Measurements from ENCODE around the gene PDE6A.

- TF ChIP-seq MAX (IDR thresholded peaks at IDR 0.05): no peak
- no peak for TF ChIP-seq FOXJ3 (CRISPR knock-in tag; IDR thresholded peaks at IDR 0.05; ENCODE audit: borderline replicate concordance)
- no peak for TF ChIP-seq STAT5B (CRISPR knock-in tag; IDR thresholded peaks at IDR 0.05)
- no peak for TF ChIP-seq POLR2G (IDR thresholded peaks at IDR 0.05; ENCODE audit: low read depth, low read length)
- TF ChIP-seq ZSCAN9 (CRISPR knock-in tag; IDR thresholded peaks at IDR 0.05; ENCODE audit: borderline replicate concordance): no peak
- TF ChIP-seq YY1 (IDR thresholded peaks at IDR 0.05; ENCODE audit: insufficient read depth, insufficient replicate concordance, low read depth, low read length): no peak
- TF ChIP-seq RBAK (CRISPR knock-in tag; IDR thresholded peaks at IDR 0.05): no peak
- TF ChIP-seq PLSCR1 (CRISPR knock-in tag; IDR thresholded peaks at IDR 0.05; ENCODE audit: borderline replicate concordance): no peak
- no peak for TF ChIP-seq NR3C1 (CRISPR knock-in tag; IDR thresholded peaks at IDR 0.05)
- no peak for TF ChIP-seq ARNTL (CRISPR knock-in tag; IDR thresholded peaks at IDR 0.05)
Observed at GRCh38 chr5:149883550-149883949, 61.0 kb downstream of the PDE6A start.
